Body of pancreas (tissue), 4 donors: ENCODE data around the gene PHKB. TPM values are rescaled to one million over a fixed set of nuclear protein-coding genes. Genes with fewer than 3 reads are reported as not detected.

Source experiments
- ATAC-seq: fragments of 150-250 bp; one replicate; pipeline ENCODE4 v1.9.1; 2016
- DNase-seq, 4 donors: peaks; one replicate each; pipeline ENCODE4 v3.0.0-alpha.2; 2019
- H3K27ac ChIP-seq, 4 donors: fragments of 200-600 bp; sonication (generic); 1 replicate in 3 of 4; 2 replicates in 1 of 4; pipeline versions ENCODE4 v1.5.1 to v1.6.1; 2016 to 2019; ENCODE audit warnings: mild to moderate bottlenecking in 1 of 4, mixed read lengths in 1 of 4, moderate library complexity in 1 of 4
- H3K27me3 ChIP-seq, 2 donors: fragments of 200-600 bp; sonication (generic); one replicate each; pipeline ENCODE4 v1.6.0; 2016; ENCODE audit warnings: mild to moderate bottlenecking in 1 of 2
- H3K36me3 ChIP-seq, 2 donors: fragments of 200-600 bp; sonication (generic); replicated peaks in 1 of 2; 2 replicates each; pipeline ENCODE4 v1.5.1; 2016; ENCODE audit warnings: low read depth in 2 of 2; ENCODE audit not compliant: insufficient read depth in 1 of 2
- H3K4me1 ChIP-seq: fragments of 200-600 bp; sonication (generic); one replicate; pipeline ENCODE4 v1.6.0; 2016
- H3K4me3 ChIP-seq, 2 donors: fragments of 200-600 bp; sonication (generic); 1 replicate in 1 of 2; 2 replicates in 1 of 2; pipeline ENCODE4 v1.5.1; 2016 to 2019
- H3K9me3 ChIP-seq, 3 donors: fragments of 200-600 bp; sonication (generic); 1 replicate in 2 of 3; 2 replicates in 1 of 3; pipeline ENCODE4 v1.5.1; 2016
- CTCF ChIP-seq, 7 experiments: fragments of 450-650 bp in 4 of 7; fragments of 200-600 bp in 3 of 7; sonication (generic) in 3 of 7; IDR thresholded peaks; one replicate each; pipeline ENCODE4 v1.5.1; 2016 to 2019; ENCODE audit warnings: antibody characterized with exemption in 7 of 7
- POLR2A ChIP-seq, 3 donors: fragments of 450-650 bp; IDR thresholded peaks; one replicate each; pipeline ENCODE4 v1.6.1; 2016; ENCODE audit warnings: antibody characterized with exemption in 3 of 3, mild to moderate bottlenecking in 2 of 3
- WGBS, 2 donors: methylation state at CpG; one replicate each; pipeline ENCODE4 v1.1.5; 2017; 5-methylcytosine and 5-hydroxymethylcytosine counted together
- intact Hi-C: fragments of 100-400 bp; cut with DNase I; formaldehyde crosslinking; loops from one replicate; pipeline ENCODE4 v1.15.1; 2023
- total RNA-seq, 2 donors: library from RNA; depleted of rRNA; stranded (reverse); fragments of >200 nt; gene quantifications; one replicate each; pipeline ENCODE4 v1.1.0, GENCODE V29; 2016

PHKB gene
- total RNA-seq, 2 donors from 2014 or later = 41.5 to 72.5 TPM

GRCh38 chr16:47660540-47660939 is 199.4 kb downstream of the PHKB start:
- Histone ChIP-seq H3K9me3 (no peaks in the 10 kb centered on the region), H3K36me3 (peaks cover 0 to 6% of the 10 kb centered on the region in 2 donors), H3K4me3 (no peak overlapping the region), H3K4me1 (peaks cover 12% of the 10 kb centered on the region), H3K27me3 (no peaks in the 10 kb centered on the region), H3K27ac (no peak overlapping the region)
- TF ChIP-seq CTCF (IDR thresholded peaks at IDR 0.05) = no peak
- no peak for TF ChIP-seq POLR2A (IDR thresholded peaks at IDR 0.05)
- intact Hi-C loops = no loop called here
- ATAC-seq (no peak), DNase-seq (no peak)
- 91 to 95% methylated on average over 4 of the region's 4 CpGs for WGBS, 2 donors

- WGBS, 2 donors = 26 to 40% methylated on average over 4 of the region's 4 CpGs
- intact Hi-C loops = no loop called here
- H3K4me3 ChIP-seq = no peak overlapping the region
- H3K27ac ChIP-seq = no peak overlapping the region
- DNase-seq (peak in 2 of 4 donors; percentile 18 to 31), ATAC-seq (no peak)
- H3K4me1 ChIP-seq = peaks cover 12% of the 10 kb centered on the region
- TF ChIP-seq POLR2A (IDR thresholded peaks at IDR 0.05) = no peak
- no peak for TF ChIP-seq CTCF (IDR thresholded peaks at IDR 0.05)
- H3K36me3 ChIP-seq = peaks cover 0 to 6% of the 10 kb centered on the region in 2 donors
- no peaks in the 10 kb centered on the region for H3K9me3 ChIP-seq
- no peaks in the 10 kb centered on the region for H3K27me3 ChIP-seq
Observed at GRCh38 chr16:47664653-47665325, 203.7 kb downstream of the PHKB start.

DNA sequence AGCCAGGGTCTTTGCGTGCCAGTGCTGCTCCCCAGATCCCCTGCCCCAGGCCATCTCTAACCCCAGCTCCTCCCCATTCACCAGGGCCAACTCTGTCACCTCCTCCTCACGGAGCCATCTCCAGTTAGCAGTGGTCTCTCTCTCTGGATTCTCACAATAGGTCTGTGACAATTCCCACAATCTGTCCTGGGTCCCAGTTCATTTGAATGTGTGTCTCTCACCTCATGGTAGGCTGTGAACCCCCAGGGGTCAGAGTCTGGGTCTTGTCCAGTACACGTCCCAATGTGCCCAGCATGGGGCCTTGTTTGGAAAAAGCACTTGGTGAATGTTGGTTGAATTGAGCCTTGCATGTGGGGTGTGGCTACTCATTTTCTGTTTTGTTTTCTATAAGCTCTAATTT is 205.3 kb downstream of the PHKB start:
- 98% methylated on average over 3 of the region's 3 CpGs for WGBS, 2 donors
- Histone ChIP-seq H3K27me3 (no peaks in the 10 kb centered on the region), H3K4me3 (no peak overlapping the region), H3K9me3 (no peaks in the 10 kb centered on the region), H3K36me3 (peaks cover 0 to 6% of the 10 kb centered on the region in 2 donors), H3K27ac (no peak overlapping the region), H3K4me1 (peaks cover 12% of the 10 kb centered on the region)
- DNase-seq (no peak), ATAC-seq (no peak)
- intact Hi-C loops = no loop called here
- TF ChIP-seq CTCF (IDR thresholded peaks at IDR 0.05) = no peak

GRCh38 chr16:47667956-47668355 is 206.8 kb downstream of the PHKB start:
- intact Hi-C loops = no loop called here
- Histone ChIP-seq H3K36me3 (peaks cover 0 to 2% of the 10 kb centered on the region in 2 donors), H3K4me3 (no peak overlapping the region), H3K27ac (no peak overlapping the region), H3K4me1 (peaks cover 12% of the 10 kb centered on the region), H3K27me3 (no peaks in the 10 kb centered on the region), H3K9me3 (no peaks in the 10 kb centered on the region)
- WGBS, 2 donors = 93 to 98% methylated on average over 6 of the region's 6 CpGs
- TF ChIP-seq POLR2A (IDR thresholded peaks at IDR 0.05) (no peak), CTCF (IDR thresholded peaks at IDR 0.05) (no peak)
- DNase-seq (no peak), ATAC-seq (no peak)

DNA sequence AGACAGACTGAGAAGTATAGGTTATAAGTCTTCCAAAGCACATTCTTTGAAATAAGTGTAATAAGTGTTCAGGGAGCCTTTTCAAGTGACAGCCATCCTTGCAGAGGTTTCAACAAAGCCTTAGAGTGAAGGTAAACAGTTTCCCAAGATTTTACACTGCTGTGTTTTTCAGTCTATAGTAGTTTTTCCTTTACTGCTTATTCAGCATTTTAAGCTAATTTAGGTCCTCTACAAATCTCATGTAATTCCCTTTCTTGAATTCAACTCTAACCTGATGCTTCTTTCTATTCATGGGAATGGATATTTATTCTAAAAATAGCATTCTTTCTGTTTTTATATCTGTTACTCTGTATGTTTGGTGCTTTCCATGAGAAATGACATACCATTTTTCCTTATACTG is 211.3 kb downstream of the PHKB start:
- no peak for TF ChIP-seq POLR2A (IDR thresholded peaks at IDR 0.05)
- TF ChIP-seq CTCF (IDR thresholded peaks at IDR 0.05) = no peak
- no peak for ATAC-seq
- H3K27me3 ChIP-seq = no peaks in the 10 kb centered on the region
- H3K27ac ChIP-seq = no peak overlapping the region
- peaks cover 0 to 6% of the 10 kb centered on the region in 2 donors for H3K36me3 ChIP-seq
- H3K4me3 ChIP-seq = no peak overlapping the region
- no peaks in the 10 kb centered on the region for H3K4me1 ChIP-seq
- H3K9me3 ChIP-seq = no peaks in the 10 kb centered on the region
- intact Hi-C loops = no loop called here
- DNase-seq = no peak
